HG02884 (cell line): Measurements from ENCODE around the gene MMP25.

Source experiments
- ATAC-seq: cut with Tn5 transposase; IDR thresholded peaks from one replicate; pipeline ENCODE4 v1.9.1; 2021; ENCODE audit warnings: mild to moderate bottlenecking, moderate library complexity; ENCODE audit not compliant: unreplicated experiment

MMP25 gene, protein sequence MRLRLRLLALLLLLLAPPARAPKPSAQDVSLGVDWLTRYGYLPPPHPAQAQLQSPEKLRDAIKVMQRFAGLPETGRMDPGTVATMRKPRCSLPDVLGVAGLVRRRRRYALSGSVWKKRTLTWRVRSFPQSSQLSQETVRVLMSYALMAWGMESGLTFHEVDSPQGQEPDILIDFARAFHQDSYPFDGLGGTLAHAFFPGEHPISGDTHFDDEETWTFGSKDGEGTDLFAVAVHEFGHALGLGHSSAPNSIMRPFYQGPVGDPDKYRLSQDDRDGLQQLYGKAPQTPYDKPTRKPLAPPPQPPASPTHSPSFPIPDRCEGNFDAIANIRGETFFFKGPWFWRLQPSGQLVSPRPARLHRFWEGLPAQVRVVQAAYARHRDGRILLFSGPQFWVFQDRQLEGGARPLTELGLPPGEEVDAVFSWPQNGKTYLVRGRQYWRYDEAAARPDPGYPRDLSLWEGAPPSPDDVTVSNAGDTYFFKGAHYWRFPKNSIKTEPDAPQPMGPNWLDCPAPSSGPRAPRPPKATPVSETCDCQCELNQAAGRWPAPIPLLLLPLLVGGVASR

GRCh38 chr16:3045758-3046640 lies at the start of gene MMP25:
TSS of gene MMP25 (plus strand) at chr16:3046561. CDS start at chr16:3046918, 357 bp downstream.
- ATAC-seq: no peak

DNA sequence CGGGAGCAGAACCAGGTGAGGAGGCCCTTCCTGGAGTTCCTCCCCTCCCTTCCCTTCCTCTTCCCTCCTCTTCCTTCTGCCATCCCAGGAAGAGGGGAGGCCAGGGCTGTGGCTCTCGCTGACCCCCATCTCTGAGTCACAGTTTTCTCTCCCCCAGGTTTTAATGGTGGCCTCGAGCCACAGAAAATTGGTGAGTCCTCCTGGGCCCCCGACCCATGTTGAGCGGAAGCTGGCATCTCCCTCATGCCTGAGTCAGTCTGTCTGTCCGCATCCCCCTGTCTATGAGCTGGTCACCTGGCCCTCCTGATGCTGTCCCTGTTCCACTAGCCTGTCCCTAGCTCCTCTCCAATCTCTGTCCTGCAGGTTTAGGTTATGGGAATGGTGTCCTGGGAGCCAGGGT lies 46.4 kb upstream of the MMP25 start:
- no peak for ATAC-seq

DNA sequence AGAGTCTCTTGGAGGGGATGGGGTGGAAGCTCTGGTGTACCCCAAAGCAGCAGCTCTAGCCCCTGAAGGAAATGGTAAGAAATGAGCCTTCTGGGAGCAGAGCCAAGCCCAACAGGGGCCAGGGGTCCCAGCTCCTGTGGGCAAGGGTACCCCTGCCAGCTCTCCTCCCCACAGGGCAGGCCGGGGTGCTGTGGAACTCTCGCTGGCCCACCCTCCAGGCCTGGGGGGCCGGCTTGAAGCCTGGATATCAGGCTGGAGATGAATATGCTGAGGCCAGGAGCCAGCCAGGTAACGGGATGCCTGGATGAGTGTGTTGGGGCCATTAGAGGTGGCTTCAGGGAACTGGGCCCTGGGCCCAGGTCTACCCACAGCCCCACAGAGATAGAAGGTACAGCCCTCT lies 45.8 kb upstream of the MMP25 start:
- no peak for ATAC-seq

- no peak for ATAC-seq
Observed at GRCh38 chr16:3001316-3001715, 45.0 kb upstream of the MMP25 start.

DNA sequence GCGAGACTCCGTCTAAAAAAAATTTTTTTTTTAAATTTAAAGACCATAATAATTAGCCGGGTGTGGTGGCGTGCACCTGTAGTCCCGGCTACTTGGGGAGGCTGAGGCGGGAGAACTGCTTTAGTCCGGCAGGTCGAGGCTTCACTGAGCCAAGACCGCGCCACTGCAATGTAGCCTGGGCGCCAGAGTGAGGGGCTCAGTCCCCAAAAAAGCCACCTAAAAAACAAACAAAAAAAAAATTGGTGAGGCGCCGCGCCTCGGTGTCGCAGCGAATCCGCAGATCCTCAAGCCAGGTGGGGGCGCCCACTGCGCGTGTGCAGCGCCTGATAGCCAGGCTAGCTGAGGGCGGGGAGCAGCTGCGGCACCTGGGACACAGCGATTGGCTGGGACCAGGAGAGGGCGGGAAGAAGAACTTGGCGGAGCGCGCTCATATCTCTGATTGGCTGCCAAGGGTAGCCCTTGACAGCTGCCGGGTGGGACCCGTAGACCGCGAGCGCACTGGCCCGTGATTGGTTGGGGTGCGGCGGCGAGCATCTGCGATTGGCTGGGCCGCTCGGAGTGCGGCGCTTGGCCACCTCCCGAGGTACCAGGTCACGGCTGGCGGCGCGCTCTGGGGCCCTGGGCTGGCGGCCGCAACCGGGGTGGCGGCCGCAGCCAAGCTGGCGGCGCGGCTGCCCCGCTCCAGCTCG lies 42.6 kb upstream of the MMP25 start:
- peak; percentile 96 for ATAC-seq

DNA sequence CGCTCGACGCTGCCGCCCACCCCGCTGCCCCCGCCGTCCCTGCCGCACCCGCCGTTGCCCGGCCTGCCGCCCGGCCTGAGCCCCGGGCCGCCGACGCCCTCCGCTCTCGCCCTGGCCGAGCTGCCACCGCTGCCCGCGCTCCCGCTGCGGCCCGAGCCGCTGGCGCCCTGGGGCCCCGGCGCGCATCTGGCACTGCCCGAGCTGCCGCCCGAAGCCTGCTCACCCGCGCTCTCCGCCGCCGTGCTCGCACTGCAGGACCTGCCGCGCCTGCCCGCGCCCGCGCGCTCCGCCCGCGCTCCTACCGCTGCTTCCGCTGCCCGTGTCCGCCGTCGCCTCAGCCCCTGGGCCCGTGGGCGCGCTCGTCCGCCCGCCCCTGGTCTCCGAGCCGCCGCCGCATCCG lies 42.0 kb upstream of the MMP25 start:
- ATAC-seq: no peak

DNA sequence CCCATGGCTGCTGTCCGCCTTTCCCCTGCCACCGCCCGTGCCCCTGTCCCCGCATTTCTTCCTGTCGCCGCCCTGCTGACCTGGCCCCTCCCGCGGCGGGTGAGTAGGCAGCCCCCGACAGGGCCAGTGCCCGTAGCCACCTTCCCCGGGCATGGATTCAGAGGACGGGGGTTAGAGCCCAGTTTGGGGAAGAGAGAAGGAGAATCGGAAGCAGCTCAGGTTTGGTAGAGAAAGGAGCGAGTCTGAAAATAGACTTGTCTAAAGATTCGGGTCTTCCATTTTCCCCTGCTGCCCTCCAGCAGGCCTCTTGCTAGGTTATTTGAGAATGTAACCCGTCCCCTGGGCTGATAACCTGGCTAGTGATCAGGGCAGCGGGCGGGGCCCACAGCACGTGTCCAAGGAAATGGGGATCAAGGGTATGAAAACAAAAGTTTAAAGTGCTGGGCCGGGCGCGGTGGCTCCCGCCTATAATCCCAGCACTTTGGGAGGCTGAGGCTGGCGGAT lies 41.5 kb upstream of the MMP25 start:
- ATAC-seq: no peak

GRCh38 chr16:3007059-3007956 lies 39.1 kb upstream of the MMP25 start:
- no peak for ATAC-seq

DNA sequence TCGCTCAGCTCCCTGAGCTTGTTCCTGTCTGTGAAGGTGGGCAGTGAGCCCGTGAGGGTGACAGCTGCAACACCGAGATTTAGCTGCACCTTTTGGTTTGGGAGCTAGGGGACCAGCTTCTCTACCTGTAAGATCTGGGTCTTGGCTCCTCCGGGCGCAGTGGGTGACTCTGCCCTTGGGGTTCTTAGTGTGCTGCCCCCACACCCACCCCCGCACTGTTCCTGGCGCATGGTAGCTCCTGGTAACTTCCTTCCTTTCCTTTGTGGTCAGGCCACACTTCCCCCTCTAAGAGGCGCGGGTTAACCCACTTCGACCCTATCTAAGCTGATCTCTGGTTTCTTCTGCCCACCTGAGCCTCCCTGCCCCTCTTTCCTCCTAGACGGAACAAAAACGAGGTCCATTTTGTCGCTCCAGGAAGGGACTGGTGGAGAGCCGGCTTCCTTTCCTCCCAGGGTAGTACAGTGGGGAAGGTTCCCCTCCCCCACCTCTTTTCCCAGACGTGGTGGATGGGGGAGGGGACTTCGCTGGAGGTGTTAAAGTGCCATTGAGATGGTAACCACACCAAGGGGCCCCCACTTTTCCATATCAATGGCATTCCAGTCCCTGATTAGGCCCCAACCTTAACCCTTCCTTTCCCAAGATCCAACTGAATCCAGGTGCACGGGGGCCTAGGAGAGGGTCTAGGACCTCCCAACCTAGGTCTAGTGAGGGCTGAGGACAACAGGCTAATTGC lies 38.2 kb upstream of the MMP25 start:
- ATAC-seq: no peak

DNA sequence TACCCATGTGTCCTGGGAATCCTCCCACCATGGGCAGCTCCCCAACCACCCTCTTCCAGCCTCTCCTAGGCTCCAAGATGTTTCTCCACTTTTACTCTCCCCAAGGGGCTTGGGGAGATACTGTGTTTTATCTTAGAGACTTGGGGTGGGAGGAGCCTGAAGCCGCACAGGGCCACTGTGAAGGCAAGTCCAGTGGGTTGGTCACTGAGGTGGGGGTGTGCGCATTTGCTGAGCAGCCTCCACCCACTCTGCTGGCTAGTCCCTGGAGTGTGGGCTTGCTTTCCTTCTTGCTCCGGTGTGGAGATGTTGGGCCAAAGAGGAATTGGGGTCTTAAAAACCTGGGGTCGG lies 37.7 kb upstream of the MMP25 start:
- no peak for ATAC-seq

DNA sequence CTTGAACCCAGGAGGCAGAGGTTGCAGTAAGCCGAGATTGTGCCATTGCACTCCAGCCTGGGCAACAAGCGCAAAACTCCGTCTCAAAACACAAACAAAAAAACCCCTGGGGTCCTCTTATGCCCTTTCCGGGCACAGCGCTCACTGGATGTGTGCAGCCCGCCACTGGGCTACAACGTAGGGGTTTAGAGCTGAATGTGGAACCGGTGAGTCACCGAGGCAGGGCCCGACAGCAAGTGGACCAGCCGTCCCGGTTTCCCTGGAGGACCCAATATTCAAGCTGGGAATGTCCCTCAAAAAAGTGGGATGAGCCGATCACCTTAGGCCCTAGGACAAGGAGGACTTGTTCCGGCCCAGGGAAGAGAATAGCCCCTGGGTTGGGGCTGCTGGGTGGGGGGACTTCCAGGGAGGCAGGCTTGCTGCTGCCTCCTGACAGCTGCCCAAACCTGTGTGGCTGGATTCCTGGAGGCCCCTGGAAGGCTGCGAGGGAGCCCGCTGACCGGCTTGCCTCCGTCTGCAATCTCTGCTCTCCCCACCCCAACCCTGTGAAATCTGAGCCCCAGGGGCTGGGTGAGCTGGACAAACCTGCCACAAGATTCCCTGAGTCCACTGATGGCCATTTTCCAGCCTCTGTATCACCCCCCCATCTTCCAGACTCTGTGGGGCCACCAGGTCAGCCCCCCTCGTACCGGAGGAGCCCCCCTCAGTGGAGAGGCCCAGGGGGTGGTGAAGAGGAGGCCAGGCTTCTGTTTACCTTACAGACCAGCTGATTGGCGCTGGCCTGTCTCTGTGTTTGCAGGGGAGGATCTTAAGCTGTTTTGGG lies 36.6 kb upstream of the MMP25 start:
- no peak for ATAC-seq

DNA sequence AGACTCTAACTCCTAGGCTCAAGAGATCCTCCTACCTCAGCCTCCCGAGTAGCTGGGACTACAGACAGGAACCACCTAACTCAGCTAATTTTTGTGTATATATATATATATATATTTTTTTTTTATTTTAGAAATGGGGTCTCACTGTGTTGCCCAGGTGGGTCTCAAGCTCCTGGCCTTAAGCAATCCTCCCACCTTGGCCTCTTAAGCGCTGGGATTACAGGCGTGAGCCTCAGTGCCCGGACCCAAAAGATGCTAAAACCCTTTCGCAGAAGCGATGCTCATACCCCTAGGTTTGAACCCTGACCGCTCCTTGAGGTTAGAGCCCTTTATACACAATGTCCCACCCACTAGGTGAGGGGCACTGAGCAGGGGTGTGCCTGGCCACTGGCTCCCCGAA lies 35.9 kb upstream of the MMP25 start:
- no peak for ATAC-seq

DNA sequence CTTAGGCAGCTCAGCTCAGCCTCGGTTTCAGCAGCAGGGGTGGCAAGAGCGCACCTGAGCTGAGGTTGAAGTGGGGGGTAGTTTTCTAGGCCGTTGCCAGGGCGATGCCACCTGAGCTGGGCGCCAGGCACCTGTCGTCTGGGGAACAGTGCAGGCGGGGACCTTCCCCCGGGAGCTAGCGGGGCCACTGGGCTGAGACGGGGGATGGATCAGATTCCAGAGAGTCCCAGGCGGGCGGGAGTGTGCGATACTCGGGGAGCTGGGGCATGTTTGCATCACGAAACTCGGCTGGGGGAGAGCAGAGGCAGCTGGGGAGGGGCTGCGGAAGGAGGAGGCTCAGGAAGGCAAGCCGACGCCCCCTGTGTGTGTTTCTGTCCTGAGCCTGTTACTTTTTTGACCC lies 34.1 kb upstream of the MMP25 start:
- ATAC-seq: no peak

GRCh38 chr16:3012828-3013420 lies 33.4 kb upstream of the MMP25 start, which contains the start of gene CLDN9:
TSS of gene CLDN9 (plus strand) at chr16:3012923. CDS start at chr16:3013363, 440 bp downstream.
- ATAC-seq: no peak

- no peak for ATAC-seq
Observed at GRCh38 chr16:3013491-3013951, 32.8 kb upstream of the MMP25 start.

- ATAC-seq: no peak
Observed at GRCh38 chr16:3013998-3014690, 32.2 kb upstream of the MMP25 start.

DNA sequence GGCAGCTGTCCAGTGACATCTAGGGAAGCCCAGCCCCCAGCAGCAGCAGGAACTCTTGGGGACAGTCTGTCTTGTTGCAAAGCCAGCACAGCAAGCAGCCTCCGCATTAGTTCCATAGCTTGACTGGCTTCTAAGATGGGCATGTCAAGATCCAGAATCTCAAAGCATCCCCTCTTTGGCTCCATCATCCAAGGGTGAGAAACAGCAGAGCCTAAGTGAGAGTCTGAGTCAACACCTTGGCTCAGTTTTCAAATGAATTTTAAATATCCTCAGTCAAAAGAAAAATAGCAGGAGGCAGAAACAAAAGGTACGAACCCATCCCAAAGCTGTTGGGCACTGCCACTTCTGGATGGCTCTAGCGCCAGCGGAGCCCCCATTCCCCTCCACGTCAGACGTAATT lies 31.4 kb upstream of the MMP25 start:
- no peak for ATAC-seq
